Rectal smooth muscle tissue (tissue), 1 donor: ENCODE data around the gene IGIP.

Source experiments
- H3K27ac ChIP-seq: one replicate; pipeline ENCODE4 v1.7.0; 2013; ENCODE audit warnings: low read depth, low read length, inconsistent platforms
- H3K27me3 ChIP-seq: one replicate; pipeline ENCODE4 v1.7.0; 2013; ENCODE audit warnings: low read length; ENCODE audit not compliant: control insufficient read depth, insufficient read depth
- H3K36me3 ChIP-seq: one replicate; pipeline ENCODE4 v1.7.0; 2013; ENCODE audit warnings: low read length; ENCODE audit not compliant: control insufficient read depth, insufficient read depth
- H3K4me1 ChIP-seq: one replicate; pipeline ENCODE4 v1.7.0; 2013; ENCODE audit warnings: low read length; ENCODE audit not compliant: control insufficient read depth, insufficient read depth
- H3K4me3 ChIP-seq: one replicate; pipeline ENCODE4 v1.7.0; 2013; ENCODE audit warnings: low read length
- H3K9ac ChIP-seq: one replicate; pipeline ENCODE4 v1.7.0; 2013; ENCODE audit warnings: low read length

The IGIP gene

DNA sequence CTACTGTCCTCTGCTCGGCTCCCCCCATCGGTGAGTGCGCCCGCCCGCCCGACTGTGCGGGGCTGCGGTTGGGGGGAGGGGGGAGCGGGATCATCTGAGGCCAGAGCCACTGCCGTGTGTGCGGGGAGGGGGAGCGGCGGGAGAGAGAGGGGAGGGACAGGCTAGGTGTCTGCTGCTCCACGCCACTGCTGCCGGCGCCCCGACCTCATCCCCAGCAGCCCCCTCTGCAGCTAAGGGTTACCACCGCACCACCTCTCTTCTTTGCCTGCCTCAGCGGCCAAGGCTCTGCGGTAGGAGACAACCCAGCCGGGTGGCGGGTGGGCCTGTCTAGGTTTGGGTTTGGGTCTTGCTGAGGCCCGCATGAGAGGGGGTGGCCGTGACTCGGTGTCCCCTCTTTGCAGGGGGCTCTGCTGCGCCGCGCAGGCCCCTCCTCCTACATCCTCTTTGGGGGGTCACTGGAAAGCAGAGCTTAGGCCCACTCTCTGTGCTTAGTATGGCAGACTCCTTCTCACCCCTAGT, 12.5 kb upstream of the IGIP start:
- Histone ChIP-seq H3K27ac (peak overlapping the region; percentile 90), H3K27me3 (no peaks in the 10 kb centered on the region), H3K4me3 (peak overlapping the region; percentile 86), H3K4me1 (peaks cover 12% of the 10 kb centered on the region), H3K9ac (peak overlapping the region; percentile 84), H3K36me3 (no peaks in the 10 kb centered on the region)

DNA sequence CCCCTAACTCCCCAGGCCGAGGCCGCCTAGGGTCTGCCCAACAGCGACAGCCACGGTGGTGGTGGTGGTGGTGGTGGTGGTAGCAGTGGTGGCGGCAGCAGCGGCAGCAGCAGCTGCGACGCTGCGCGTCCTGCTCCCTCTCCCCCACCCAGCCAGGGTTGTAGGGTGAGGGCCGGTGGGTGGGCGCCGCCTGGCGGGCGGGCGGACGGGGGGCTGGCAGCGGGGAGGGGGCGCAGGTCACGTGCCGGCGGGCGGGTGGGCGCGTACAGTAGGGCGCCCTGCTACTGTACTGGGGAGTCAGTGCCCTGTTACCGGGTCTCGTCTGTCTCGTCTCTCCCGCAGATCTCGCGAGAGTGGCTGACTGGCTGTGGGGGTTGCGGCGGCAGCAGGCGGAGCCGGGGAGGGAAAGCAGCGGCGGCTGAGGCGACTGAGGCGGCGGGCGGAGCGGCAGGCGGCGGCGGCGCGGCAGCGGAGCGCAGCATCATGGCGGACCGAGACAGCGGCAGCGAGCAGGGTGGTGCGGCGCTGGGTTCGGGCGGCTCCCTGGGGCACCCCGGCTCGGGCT, 12.0 kb upstream of the IGIP start, which contains the start of gene PURA:
Gene PURA, plus strand, starts transcription at position 411 of the 565 bp plus-strand sequence. Its CDS starts 73 bp downstream, at position 484.
- H3K36me3 ChIP-seq, result no peaks in the 10 kb centered on the region
- peak within 1 kb of the TSS; percentile 84 for H3K9ac ChIP-seq
- H3K27me3 ChIP-seq, result no peaks in the 10 kb centered on the region
- peaks cover 12% of the 10 kb centered on the region for H3K4me1 ChIP-seq
- peak within 1 kb of the TSS; percentile 90 for H3K27ac ChIP-seq
- peak within 1 kb of the TSS; percentile 86 for H3K4me3 ChIP-seq

DNA sequence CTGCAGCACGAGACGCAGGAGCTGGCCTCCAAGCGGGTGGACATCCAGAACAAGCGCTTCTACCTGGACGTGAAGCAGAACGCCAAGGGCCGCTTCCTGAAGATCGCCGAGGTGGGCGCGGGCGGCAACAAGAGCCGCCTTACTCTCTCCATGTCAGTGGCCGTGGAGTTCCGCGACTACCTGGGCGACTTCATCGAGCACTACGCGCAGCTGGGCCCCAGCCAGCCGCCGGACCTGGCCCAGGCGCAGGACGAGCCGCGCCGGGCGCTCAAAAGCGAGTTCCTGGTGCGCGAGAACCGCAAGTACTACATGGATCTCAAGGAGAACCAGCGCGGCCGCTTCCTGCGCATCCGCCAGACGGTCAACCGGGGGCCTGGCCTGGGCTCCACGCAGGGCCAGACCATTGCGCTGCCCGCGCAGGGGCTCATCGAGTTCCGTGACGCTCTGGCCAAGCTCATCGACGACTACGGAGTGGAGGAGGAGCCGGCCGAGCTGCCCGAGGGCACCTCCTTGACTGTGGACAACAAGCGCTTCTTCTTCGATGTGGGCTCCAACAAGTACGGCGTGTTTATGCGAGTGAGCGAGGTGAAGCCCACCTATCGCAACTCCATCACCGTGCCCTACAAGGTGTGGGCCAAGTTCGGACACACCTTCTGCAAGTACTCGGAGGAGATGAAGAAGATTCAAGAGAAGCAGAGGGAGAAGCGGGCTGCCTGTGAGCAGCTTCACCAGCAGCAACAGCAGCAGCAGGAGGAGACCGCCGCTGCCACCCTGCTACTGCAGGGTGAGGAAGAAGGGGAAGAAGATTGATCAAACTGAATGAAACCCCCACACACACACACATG, 11.2 kb upstream of the IGIP start:
- peaks cover 12% of the 10 kb centered on the region for H3K4me1 ChIP-seq
- H3K36me3 ChIP-seq, result no peaks in the 10 kb centered on the region
- H3K27ac ChIP-seq, result peak overlapping the region; percentile 90
- H3K4me3 ChIP-seq, result peak overlapping the region; percentile 71
- H3K9ac ChIP-seq, result peak overlapping the region; percentile 72
- H3K27me3 ChIP-seq, result no peaks in the 10 kb centered on the region

DNA sequence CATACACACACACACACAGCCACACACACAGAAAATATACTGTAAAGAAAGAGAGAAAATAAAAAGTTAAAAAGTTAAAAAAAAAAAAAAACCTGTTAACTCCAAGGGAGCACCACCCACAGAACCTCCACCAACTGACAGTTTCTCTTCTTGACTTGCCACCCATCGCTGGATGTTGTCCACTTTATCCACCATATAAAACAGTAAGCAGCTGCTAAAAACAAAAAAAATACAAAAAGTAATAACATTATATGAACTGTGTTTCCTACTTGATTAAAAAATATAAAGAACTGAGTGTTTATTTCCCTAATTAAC, 10.6 kb upstream of the IGIP start:
- H3K27ac ChIP-seq, result peak overlapping the region; percentile 90
- H3K9ac ChIP-seq, result peak overlapping the region; percentile 72
- H3K27me3 ChIP-seq, result no peaks in the 10 kb centered on the region
- peak overlapping the region; percentile 71 for H3K4me3 ChIP-seq
- H3K4me1 ChIP-seq, result peaks cover 12% of the 10 kb centered on the region
- H3K36me3 ChIP-seq, result no peaks in the 10 kb centered on the region

DNA sequence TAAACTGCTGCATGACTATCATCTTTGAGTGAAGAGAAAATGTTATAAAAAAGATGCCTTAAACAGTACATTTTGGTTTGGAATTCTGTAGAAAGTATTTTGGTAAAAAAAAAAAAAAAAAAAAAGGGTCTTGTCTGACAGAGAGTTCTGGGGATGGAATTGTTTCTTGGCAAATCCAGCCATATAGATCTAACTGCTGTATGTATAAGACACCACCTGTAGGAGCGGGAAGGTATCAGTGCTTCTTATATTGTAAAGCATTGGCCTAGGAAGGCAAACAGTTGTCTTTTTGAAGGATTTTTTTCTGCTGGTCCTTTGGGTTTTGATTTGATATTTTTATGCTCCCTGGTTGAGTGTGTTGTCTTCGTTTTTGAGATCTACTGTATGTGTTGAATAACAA, 9.0 kb upstream of the IGIP start:
- Histone ChIP-seq H3K27me3 (no peaks in the 10 kb centered on the region), H3K4me1 (peaks cover 12% of the 10 kb centered on the region), H3K36me3 (no peaks in the 10 kb centered on the region), H3K4me3 (no peak overlapping the region), H3K9ac (no peak overlapping the region), H3K27ac (no peak overlapping the region)

DNA sequence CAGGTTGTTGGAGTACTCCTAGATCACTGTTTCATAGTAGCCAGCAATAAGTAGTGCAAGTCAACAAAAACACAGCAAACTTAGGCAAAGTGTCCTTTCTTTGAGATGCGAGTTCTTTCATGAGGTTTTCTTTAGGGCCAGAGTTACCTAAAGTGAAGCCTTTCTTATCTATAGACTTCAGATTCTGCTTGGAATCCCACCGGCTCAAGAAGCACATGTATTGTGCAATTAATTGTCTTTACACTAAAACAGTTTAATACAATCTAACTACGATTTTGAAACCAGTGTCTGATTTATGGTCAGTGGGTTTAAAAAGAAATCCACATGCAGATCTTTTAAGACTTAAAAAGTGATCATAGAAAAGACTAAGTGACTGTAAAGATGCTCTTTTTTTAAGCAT, 8.2 kb upstream of the IGIP start:
- peaks cover 12% of the 10 kb centered on the region for H3K4me1 ChIP-seq
- H3K4me3 ChIP-seq, result no peak overlapping the region
- no peak overlapping the region for H3K27ac ChIP-seq

DNA sequence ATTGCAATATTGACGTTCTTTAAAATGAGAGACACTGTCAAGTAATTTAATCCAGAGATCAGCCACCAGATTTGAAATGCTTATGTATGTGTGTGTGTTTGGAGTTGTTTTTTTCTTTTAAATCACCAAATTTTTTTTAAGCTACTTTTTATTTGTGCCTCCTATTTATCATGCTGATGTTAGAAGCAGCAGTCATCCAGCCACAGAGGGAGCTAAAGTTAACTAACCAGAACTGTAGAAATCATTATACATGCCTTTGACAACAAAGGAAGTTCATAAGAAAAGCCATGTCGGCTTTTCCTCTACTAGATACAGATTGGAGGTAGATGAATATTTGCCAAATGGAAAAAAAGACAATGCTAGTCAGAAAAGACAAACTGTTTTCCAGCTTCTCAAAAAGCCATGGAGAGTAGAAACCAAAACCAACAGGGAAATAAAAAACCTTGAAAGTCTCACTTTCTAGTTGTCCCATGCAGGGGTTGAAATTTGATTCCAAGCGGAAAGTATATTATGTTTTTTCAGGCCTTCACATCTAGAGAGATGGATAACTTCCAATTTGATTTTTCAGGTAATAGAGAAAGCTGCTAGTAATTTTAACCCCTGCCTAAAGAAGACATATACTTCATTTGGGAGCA, 7.3 kb upstream of the IGIP start:
- H3K4me1 ChIP-seq, result peaks cover 12% of the 10 kb centered on the region
- no peaks in the 10 kb centered on the region for H3K27me3 ChIP-seq
- H3K9ac ChIP-seq, result no peak overlapping the region
- no peaks in the 10 kb centered on the region for H3K36me3 ChIP-seq
- no peak overlapping the region for H3K4me3 ChIP-seq
- H3K27ac ChIP-seq, result no peak overlapping the region

More for the DNA sequence above, 8.2 kb upstream of the IGIP start:
- Histone ChIP-seq H3K36me3 (no peaks in the 10 kb centered on the region), H3K9ac (no peak overlapping the region), H3K27me3 (no peaks in the 10 kb centered on the region)

DNA sequence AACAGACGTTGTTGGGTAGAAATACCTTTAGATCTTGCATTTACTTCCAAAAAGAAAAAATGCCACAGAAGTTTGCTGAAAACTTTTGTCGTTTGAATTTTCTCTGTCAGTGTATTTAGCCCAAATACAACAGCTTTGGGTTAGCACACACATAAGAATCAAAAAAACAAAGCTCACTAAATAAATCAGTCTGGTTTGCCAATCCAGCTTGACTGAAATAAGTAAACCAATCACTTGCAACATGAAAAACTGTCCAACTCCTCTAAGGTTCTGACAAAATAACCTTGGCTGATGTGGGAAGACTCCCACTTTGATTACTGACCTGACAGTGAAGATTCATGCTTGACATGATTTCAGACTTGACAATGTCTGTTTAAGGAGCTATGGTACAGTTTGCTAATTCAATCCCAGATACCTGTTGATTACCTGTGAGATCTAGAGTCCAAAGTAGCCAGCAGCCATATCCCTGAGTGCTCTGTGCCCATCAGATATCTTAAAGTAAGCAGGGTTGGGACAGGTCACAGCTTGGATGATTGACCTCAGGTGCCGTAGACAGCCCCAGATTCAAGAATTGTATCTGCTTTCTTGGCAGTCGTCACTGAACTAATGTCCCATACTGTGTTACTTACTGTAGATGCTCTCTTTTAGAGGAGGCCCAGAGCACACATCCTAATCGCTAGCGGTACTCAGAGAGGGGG, 727 bp downstream of the IGIP start:
- H3K27me3 ChIP-seq, result no peaks in the 10 kb centered on the region
- no peaks in the 10 kb centered on the region for H3K4me1 ChIP-seq
- H3K36me3 ChIP-seq, result no peaks in the 10 kb centered on the region
- no peak overlapping the region for H3K9ac ChIP-seq
- H3K4me3 ChIP-seq, result no peak overlapping the region
- no peak overlapping the region for H3K27ac ChIP-seq

DNA sequence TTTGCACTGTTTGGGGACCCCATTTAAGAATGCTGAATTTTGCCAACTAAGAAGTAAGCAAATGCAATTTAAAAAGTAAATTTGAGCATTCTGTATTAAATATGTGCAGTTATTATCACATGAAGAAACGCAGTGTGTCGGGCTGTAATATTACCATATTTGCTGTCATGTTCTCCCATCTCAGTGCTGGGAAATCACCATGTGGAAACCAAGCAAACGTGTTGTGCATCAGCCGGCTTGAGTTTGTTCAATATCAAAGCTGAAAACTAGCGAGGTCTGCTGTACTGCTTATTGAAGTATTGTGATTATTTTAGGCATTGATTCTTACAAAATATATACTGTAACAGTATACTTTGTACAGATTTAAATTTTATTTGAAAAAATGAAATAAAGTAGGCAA, 2.6 kb downstream of the IGIP start:
- Histone ChIP-seq H3K36me3 (no peaks in the 10 kb centered on the region), H3K9ac (no peak overlapping the region), H3K4me1 (no peaks in the 10 kb centered on the region), H3K27me3 (no peaks in the 10 kb centered on the region), H3K27ac (no peak overlapping the region), H3K4me3 (no peak overlapping the region)

DNA sequence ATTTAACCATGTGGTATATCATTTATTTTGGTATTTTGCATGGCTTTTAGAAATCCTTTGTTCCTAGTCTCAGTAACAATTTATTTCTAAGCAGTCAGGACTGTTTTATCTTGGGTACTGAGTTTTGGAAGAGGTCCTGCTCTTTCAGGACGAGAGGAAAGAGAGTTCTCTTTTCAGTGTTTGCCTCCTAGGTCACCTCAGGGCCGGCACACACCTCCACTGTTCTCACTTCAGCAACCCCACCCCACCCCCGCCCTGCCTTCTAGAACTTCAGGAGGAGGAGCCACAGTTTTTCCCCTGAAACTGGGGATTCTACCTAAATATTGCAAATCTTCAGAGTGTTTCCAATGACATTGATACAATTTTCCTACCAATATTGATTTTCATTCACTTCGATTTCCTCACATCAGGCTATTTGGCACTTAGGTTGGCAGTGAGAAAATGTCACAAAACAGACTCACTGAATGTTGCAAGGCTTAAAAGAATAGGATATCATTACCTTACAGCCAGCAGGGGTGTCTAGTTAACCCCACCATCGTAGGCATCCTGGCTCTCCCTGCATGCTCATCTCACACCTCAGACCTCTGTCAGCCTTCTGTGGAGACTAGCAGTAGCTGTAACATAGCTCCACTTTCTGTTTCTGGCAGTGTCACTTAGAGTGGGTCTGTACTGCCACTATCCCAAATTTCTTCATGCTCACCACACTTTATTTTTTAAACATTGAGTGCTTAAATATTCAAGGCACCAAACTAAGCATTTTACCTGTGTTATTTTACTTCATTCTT, 5.4 kb downstream of the IGIP start:
- H3K36me3 ChIP-seq, result no peaks in the 10 kb centered on the region
- no peak overlapping the region for H3K4me3 ChIP-seq
- H3K27ac ChIP-seq, result no peak overlapping the region
- H3K27me3 ChIP-seq, result no peaks in the 10 kb centered on the region
- H3K4me1 ChIP-seq, result no peaks in the 10 kb centered on the region
- no peak overlapping the region for H3K9ac ChIP-seq

DNA sequence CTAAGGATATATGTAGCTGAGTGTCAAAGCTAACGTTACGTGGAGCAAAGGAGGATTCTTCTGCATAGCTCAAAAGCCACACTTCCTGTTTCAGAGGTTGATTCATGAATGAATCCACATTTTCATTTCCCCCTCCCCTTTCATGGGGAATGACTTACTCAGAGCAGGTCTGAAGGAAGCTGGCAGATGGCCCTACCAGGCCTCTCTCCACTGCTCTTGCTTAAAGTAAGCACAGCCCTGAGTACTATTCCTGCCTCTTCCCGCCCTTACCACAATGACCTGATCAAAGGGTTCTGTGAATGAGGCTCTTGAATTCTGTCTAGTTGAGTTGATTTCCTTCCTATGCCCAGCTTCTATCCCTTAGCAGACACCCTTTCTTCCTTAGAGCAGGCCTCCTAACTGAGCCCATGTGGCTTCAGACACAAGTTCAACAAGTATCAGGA, 6.3 kb downstream of the IGIP start:
- no peaks in the 10 kb centered on the region for H3K4me1 ChIP-seq
- H3K9ac ChIP-seq, result no peak overlapping the region
- H3K27me3 ChIP-seq, result no peaks in the 10 kb centered on the region
- H3K4me3 ChIP-seq, result no peak overlapping the region
- H3K27ac ChIP-seq, result no peak overlapping the region
- H3K36me3 ChIP-seq, result no peaks in the 10 kb centered on the region
